ENCODE results near the gene IGLL5. TPM values are rescaled to one million over a fixed set of nuclear protein-coding genes. Genes with fewer than 3 reads are reported as not detected.
A peak's percentile ranks its signal among the peaks of the same experiment; 100 is the strongest.

IGLL5 gene
- total and polyA plus RNA-seq, 8 donors, result 2.0 to 53.1 (median 19.8) TPM; not detected in 2

DNA sequence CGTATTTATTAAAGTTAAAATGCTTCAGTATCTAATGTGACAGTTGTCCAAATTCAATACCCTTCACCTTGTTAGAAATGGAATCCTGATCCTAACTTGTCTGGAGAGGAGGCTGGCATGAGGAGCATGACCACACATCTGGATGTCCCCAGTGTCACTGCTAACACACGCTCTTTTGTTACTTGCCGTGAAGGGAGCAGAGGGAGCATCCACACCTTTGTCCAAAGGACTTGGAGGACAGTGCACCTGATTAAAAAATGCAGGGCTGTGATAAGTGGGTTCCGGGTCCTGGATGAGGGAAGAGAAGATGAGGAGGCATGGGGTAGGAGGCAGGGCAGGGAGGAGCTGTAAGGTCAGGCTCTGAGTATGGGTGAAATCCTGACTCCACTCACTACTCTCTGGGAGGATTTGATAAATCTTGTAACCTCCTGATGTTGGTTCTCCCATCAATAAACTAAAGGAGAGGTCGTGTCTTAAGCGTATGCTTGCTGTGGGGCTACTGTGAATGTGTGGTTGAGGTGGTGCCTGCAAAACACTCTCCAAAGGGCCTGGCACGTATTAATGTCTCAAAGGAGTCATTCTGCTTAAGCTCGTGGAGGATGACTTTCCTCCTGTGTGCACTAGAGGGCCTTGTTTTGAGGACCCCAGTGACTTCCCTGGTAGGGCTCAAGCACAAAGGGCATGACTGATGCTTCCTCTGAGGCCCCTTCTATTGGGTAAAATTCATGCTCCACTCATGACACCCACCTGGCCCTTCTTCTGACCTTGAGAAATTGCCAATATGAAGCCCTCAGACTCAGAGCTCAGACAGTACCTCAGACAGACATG, 16.8 kb upstream of the IGLL5 start:
- no peak for DNase-seq
- TF ChIP-seq EP300 (IDR thresholded peaks at IDR 0.05), result no peak
- TF ChIP-seq POLR2A (IDR thresholded peaks at IDR 0.05), result no peak
- TF ChIP-seq, protein P1, sequence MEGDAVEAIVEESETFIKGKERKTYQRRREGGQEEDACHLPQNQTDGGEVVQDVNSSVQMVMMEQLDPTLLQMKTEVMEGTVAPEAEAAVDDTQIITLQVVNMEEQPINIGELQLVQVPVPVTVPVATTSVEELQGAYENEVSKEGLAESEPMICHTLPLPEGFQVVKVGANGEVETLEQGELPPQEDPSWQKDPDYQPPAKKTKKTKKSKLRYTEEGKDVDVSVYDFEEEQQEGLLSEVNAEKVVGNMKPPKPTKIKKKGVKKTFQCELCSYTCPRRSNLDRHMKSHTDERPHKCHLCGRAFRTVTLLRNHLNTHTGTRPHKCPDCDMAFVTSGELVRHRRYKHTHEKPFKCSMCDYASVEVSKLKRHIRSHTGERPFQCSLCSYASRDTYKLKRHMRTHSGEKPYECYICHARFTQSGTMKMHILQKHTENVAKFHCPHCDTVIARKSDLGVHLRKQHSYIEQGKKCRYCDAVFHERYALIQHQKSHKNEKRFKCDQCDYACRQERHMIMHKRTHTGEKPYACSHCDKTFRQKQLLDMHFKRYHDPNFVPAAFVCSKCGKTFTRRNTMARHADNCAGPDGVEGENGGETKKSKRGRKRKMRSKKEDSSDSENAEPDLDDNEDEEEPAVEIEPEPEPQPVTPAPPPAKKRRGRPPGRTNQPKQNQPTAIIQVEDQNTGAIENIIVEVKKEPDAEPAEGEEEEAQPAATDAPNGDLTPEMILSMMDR (IDR thresholded peaks at IDR 0.05), result no peak
- TF ChIP-seq POLR2AphosphoS5 (IDR thresholded peaks at IDR 0.05), result no peak
- Histone ChIP-seq H3K9me3 (peaks cover 0 to 15% (median 11%) of the 10 kb centered on the region in 4 donors), H3K27ac (no peak overlapping the region), H3K4me3 (no peak overlapping the region), H3K27me3 (peaks cover 0 to 34% (median 0%) of the 10 kb centered on the region in 3 donors), H3K36me3 (no peaks in the 10 kb centered on the region), H3K4me1 (peaks cover 0 to 10% (median 3%) of the 10 kb centered on the region in 4 donors)
- intact Hi-C loops (cut with DNase I; ENCODE audit: low total_unique reads), result no loop called here
- 65 to 71% (median 67%) methylated on average over 8 of the region's 8 CpGs for WGBS, 5 donors

DNA sequence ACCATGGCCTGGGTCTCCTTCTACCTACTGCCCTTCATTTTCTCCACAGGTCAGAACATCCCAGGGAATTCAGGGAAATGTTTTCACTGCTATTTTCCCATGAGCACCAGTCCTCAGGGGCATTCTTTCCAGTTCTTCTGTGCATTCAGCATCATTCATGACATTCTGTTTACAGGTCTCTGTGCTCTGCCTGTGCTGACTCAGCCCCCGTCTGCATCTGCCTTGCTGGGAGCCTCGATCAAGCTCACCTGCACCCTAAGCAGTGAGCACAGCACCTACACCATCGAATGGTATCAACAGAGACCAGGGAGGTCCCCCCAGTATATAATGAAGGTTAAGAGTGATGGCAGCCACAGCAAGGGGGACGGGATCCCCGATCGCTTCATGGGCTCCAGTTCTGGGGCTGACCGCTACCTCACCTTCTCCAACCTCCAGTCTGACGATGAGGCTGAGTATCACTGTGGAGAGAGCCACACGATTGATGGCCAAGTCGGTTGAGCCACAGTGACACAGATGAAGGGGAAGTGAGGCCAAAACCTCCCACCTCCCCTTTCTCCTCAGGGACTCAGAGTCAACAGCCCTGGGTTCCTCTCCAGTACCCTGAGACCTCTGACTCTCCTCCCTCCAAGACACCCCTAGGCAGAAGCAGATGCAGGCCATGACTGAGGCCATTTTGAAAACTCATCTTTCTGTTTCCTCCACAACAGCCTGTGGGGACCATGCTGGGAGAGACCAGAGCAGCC, 15.9 kb upstream of the IGLL5 start:
- TF ChIP-seq POLR2A (IDR thresholded peaks at IDR 0.05), result no peak
- no peak for TF ChIP-seq EP300 (IDR thresholded peaks at IDR 0.05)
- TF ChIP-seq POLR2AphosphoS5 (IDR thresholded peaks at IDR 0.05), result no peak
- peaks cover 0 to under 1% (median 0%) of the 10 kb centered on the region in 4 donors for H3K4me1 ChIP-seq
- H3K27me3 ChIP-seq, result peaks cover 0 to 34% (median 0%) of the 10 kb centered on the region in 3 donors

DNA sequence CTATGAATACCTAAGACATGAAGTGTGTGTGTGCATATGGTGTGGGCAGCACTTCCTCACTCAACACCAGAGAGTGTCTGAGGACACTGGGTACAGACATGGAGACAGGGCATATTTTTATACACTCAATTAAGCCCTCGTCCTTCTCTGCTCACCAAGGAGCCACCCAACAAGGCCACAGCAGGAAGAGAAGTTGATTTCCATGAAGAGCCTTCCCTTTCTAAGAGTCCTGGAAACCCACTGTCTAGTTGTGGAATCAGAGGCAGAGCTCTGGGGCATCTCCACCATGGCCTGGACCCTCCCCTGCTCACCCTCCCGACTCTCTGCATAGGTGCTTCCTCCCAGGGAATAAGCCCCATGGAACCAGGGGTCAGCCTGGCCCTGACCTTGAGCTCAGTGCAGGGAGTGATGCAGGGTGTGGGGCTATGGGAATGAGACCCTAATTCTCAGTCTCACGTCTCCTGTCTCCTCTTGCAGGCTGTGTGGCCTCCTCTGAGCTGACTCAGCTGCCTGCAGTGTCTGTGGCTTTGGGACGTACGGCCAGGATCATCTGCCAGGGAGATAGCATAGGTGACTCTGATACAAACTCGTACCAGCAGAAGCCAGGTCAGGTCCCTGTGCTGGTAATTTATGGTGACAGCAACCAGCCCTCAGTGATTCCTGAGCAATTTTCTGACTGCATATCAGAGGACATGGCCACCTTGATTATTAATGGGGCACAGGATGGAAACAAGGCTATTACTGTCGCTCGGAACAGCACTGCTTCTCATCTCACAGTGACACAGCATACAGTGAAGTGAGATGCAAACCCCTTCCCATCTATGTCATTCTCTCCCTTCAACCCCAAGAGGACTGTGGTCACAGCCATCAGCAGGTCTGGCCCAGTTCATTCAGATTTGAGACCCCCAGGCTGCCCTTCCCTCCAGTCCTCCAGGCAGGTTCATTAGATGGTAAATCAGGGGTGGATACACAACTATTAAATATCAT, 14.6 kb upstream of the IGLL5 start:
- no peak for DNase-seq
- peaks cover 0 to 28% (median 0%) of the 10 kb centered on the region in 3 donors for H3K27me3 ChIP-seq
- H3K36me3 ChIP-seq, result no peaks in the 10 kb centered on the region
- H3K9me3 ChIP-seq, result peaks cover 0 to 15% (median 11%) of the 10 kb centered on the region in 4 donors
- WGBS, 5 donors, result 75 to 80% (median 77%) methylated on average over 7 to 8 of the region's 8 CpGs
- TF ChIP-seq, protein P1 (IDR thresholded peaks at IDR 0.05), result no peak
- TF ChIP-seq EP300 (IDR thresholded peaks at IDR 0.05) (no peak), POLR2A (IDR thresholded peaks at IDR 0.05) (no peak), POLR2AphosphoS5 (IDR thresholded peaks at IDR 0.05) (no peak)
- intact Hi-C loops (cut with DNase I; ENCODE audit: low total_unique reads), result no loop called here
- H3K27ac ChIP-seq, result no peak overlapping the region
- H3K4me3 ChIP-seq, result no peak overlapping the region
- H3K4me1 ChIP-seq, result no peaks in the 10 kb centered on the region

More for the DNA sequence above, 15.9 kb upstream of the IGLL5 start:
- 87 to 90% (median 89%) methylated on average over 9 to 10 of the region's 10 CpGs for WGBS, 5 donors
- Histone ChIP-seq H3K36me3 (no peaks in the 10 kb centered on the region), H3K9me3 (peaks cover 0 to 15% (median 11%) of the 10 kb centered on the region in 4 donors), H3K27ac (no peak overlapping the region), H3K4me3 (no peak overlapping the region)
- no peak for DNase-seq
- intact Hi-C loops (cut with DNase I; ENCODE audit: low total_unique reads), result no loop called here

DNA sequence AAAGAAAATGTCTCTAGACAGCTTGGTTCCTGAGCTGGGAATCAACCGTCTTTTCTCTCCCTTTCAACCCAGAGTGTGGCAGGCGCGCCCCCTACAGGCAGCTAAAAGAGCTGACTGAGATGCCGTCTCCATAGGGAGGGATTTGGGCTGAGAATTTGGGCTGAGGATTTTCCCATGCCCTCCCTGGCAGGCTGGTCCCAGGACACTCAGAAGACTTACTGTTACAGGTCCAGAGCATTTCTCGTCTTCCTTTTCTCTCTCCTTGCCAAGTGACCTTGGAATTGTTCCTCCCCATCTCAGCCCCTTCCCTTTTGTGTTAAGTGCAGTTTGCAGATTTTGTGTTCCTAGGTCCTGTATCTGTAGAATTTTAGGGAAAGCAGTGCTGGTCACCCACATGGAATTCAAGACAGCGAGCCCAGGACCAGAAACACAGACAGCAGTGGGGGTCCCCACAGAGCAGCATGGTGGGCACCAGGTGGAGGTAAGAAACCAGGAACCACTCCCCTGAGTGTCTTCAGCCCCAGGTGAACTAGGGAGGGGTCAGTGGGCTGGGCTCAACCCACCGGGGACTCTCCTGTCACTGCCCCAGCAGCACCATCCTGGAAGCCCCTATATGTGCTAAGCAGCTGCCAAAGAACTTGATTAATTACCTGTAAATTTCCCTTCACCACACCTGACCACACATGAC, 9.9 kb upstream of the IGLL5 start:
- peak; percentile 53 to 82 for DNase-seq
- Histone ChIP-seq H3K4me3 (no peak overlapping the region), H3K36me3 (no peaks in the 10 kb centered on the region), H3K9me3 (peaks cover 0 to 15% (median 11%) of the 10 kb centered on the region in 4 donors), H3K27ac (no peak overlapping the region), H3K27me3 (peaks cover 0 to 40% (median 0%) of the 10 kb centered on the region in 3 donors), H3K4me1 (no peaks in the 10 kb centered on the region)
- TF ChIP-seq EP300 (IDR thresholded peaks at IDR 0.05), result no peak
- TF ChIP-seq, protein P1 (IDR thresholded peaks at IDR 0.05), result peak in 5 of 7 experiments; percentile 30 to 55 (median 48)
- intact Hi-C loops (cut with DNase I; ENCODE audit: low total_unique reads), result no loop called here
- 13 to 22% (median 18%) methylated on average over 7 of the region's 7 CpGs for WGBS, 5 donors

Data from stomach (tissue), 9 donors.